Heart left ventricle (tissue), 16 donors: Measurements from ENCODE around the gene CALR. TPM values are rescaled to one million over a fixed set of nuclear protein-coding genes. Genes with fewer than 3 reads are reported as not detected.
"Not testable (repeated sequence)": the region's sequence is repeated elsewhere in the genome, so short reads cannot be mapped to it uniquely, and the experiment has no call there.

Experiments used
- ATAC-seq, 4 donors: fragments of 200-7000 bp; cut with Tn5 transposase; one replicate each; pipeline ENCODE4 v1.9.1; 2020 to 2022; ENCODE audit warnings: moderate library complexity in 4 of 4, mild to moderate bottlenecking in 3 of 4, moderate number of reproducible peaks in 1 of 4
- DNase-seq, 5 donors: peaks; one replicate each; pipeline ENCODE4 v3.0.0-alpha.2; 2020
- H3K27ac ChIP-seq, 12 donors: fragments of 200-600 bp; sonication (generic) in 4 of 12; one replicate each; pipeline versions ENCODE4 v1.5.0 to v1.8.0; 2016 to 2022; ENCODE audit warnings: mild to moderate bottlenecking in 2 of 12
- H3K27me3 ChIP-seq, 9 donors: fragments of 200-600 bp; sonication (generic) in 2 of 9; one replicate each; pipeline versions ENCODE4 v1.5.1 to v1.8.0; 2016 to 2022; ENCODE audit warnings: mild to moderate bottlenecking in 3 of 9
- H3K36me3 ChIP-seq, 9 donors: fragments of 200-600 bp; sonication (generic) in 2 of 9; one replicate each; pipeline versions ENCODE4 v1.5.0 to v1.8.0; 2018 to 2022; ENCODE audit warnings: mild to moderate bottlenecking in 2 of 9
- H3K4me1 ChIP-seq, 12 donors: fragments of 200-600 bp; sonication (generic) in 4 of 12; one replicate each; pipeline versions ENCODE4 v1.5.0 to v1.8.0; 2016 to 2022; ENCODE audit warnings: mild to moderate bottlenecking in 3 of 12
- H3K4me3 ChIP-seq, 12 donors: fragments of 200-600 bp; sonication (generic) in 4 of 12; one replicate each; pipeline versions ENCODE4 v1.5.0 to v1.8.0; 2017 to 2022; ENCODE audit warnings: mild to moderate bottlenecking in 9 of 12, moderate library complexity in 4 of 12
- H3K9me3 ChIP-seq, 12 donors: fragments of 200-600 bp; sonication (generic) in 4 of 12; one replicate each; pipeline versions ENCODE4 v1.5.0 to v1.8.0; 2016 to 2022; ENCODE audit warnings: mild to moderate bottlenecking in 1 of 12
- CTCF ChIP-seq, 12 donors: fragments of 200-600 bp; sonication (generic) in 4 of 12; IDR thresholded peaks; one replicate each; pipeline versions ENCODE4 v1.5.0 to v1.8.0; 2018 to 2022; ENCODE audit warnings: antibody characterized with exemption in 12 of 12, mild to moderate bottlenecking in 5 of 12
- POLR2A ChIP-seq, 2 donors: fragments of 450-650 bp; IDR thresholded peaks; one replicate each; pipeline ENCODE4 v1.6.1; 2017; ENCODE audit warnings: antibody characterized with exemption in 2 of 2, mild to moderate bottlenecking in 2 of 2, moderate library complexity in 2 of 2
- WGBS, 4 donors: extraction: QIAGEN DNeasy Blood & Tissue Kit in 2 of 4; methylation state at CpG; one replicate each; pipeline versions ENCODE4 v1.1.5 to v1.1.7; 2013 to 2018; 5-methylcytosine and 5-hydroxymethylcytosine counted together
- intact Hi-C, 10 donors: fragments of 100-400 bp; cut with DNase I; formaldehyde crosslinking; loops; one replicate each; pipeline versions ENCODE4 v1.11.1 to v1.14.2; 2022
- polyA plus RNA-seq, 2 donors: library from polyadenylated mRNA; stranded (reverse); fragments of 200-250 nt; gene quantifications; one replicate each; pipeline ENCODE4 v1.2.3, GENCODE V29; 2013
- total RNA-seq, 9 donors: library from RNA; depleted of rRNA in 2 of 9; stranded (reverse); fragments of >200 nt in 2 of 9; fragmentation: NEBNext Ultra II Directional in 3 of 9; extraction: Animal tissue kit (Norgen Biotek cat#: 25700) in 3 of 9; gene quantifications; one replicate each; pipeline versions ENCODE4 v1.1.0 to v1.2.4, GENCODE V29; 2016 to 2023
- donor health status: ischemic (EF 13 %, LVEDD 7.1; RV severe dilation, severe dysfunction).
- donor health status: healthy with polysubstance abuse.
- donor health status: DM: no; HTN: yes; CAD: no.
- donor health status: DM: no; HTN: no; CAD: no.
- donor health status: ischemic (EF 25% LVEDD 6.9; RV normal size, moderate dysfunction).
- donor health status: ischemic (EF 25% LVEDD 5.7; RV mildly dilated, moderate dysfunction).
- donor health status: healthy.
- donor health status: DM: yes; HTN: yes; CAD: no.
- donor health status: ischemic (EF 35%, LVEDD 5.7; RV mildly dilated, moderate dysfunction).
- donor health status: nonischemic (EF 11% LVEDD 7.7; RV severe dilation, severe dysfunction).
- donor health status: DM: yes; HTN: yes; CAD: no.
- donor health status: PGD.
- donor health status: ischemic (EF 29% LVEDD 5.4; RV normal size, mild dysfunction).
- donor health status: nonischemic (EF 23%, LVEDD 6.1; RV moderate dilation, normal function).

CALR gene
- total and polyA plus RNA-seq, 11 donors, result 227 to 816 (median 380) TPM

GRCh38 chr19:12957389-12957952, 19.1 kb downstream of the CALR start:
- DNase-seq, result not testable (repeated sequence)
- intact Hi-C loops, result loop anchor here in 1 of 10 donors (10.0 kb wide), 1 partner anchor 63 kb away; the partner anchor contains the start of gene GCDH

GRCh38 chr19:12959481-12959880, 21.1 kb downstream of the CALR start:
- intact Hi-C loops, result loop anchor here in 1 of 10 donors (10.0 kb wide), 1 partner anchor 65 kb away; the partner anchor contains the start of gene GCDH
- TF ChIP-seq POLR2A (IDR thresholded peaks at IDR 0.05) (no peak), CTCF (IDR thresholded peaks at IDR 0.05) (no peak)
- H3K36me3 ChIP-seq, result peaks cover 0 to 9% (median 2%) of the 10 kb centered on the region in 9 donors
- H3K9me3 ChIP-seq, result no peaks in the 10 kb centered on the region
- H3K27ac ChIP-seq, result no peak overlapping the region
- no peak for ATAC-seq
- DNase-seq, result no peak
- no peak overlapping the region for H3K4me3 ChIP-seq
- peaks cover 0 to 26% (median 19%) of the 10 kb centered on the region in 12 donors for H3K4me1 ChIP-seq
- WGBS, 4 donors, result 74 to 78% (median 76%) methylated on average over 6 of the region's 6 CpGs
- no peaks in the 10 kb centered on the region for H3K27me3 ChIP-seq

More at GRCh38 chr19:12957389-12957952, 19.1 kb downstream of the CALR start:
- TF ChIP-seq POLR2A (IDR thresholded peaks at IDR 0.05), result peak in 1 of 2 donors; percentile 5
- peak in 2 of 4 donors; percentile 4 to 8 for ATAC-seq
- peaks cover 0 to 29% (median 20%) of the 10 kb centered on the region in 9 donors for H3K36me3 ChIP-seq
- not testable (repeated sequence) for H3K27me3 ChIP-seq, H3K9me3 ChIP-seq
- peaks cover 0 to 46% (median 38%) of the 10 kb centered on the region in 12 donors for H3K4me1 ChIP-seq
- H3K4me3 ChIP-seq, result peak overlapping the region; percentile 72 to 97 (median 90)
- 28 to 43% (median 31%) methylated on average over 31 of the region's 31 CpGs for WGBS, 4 donors
- H3K27ac ChIP-seq, result peak overlapping the region; percentile 83 to 95 (median 92)

- peak; percentile 75 to 91 (median 84) for DNase-seq
- Histone ChIP-seq H3K9me3 (no peaks in the 10 kb centered on the region), H3K27me3 (no peaks in the 10 kb centered on the region), H3K27ac (peak overlapping the region in 10 of 12 donors; percentile 6 to 73 (median 55)), H3K36me3 (no peaks in the 10 kb centered on the region), H3K4me3 (peak overlapping the region in 11 of 12 donors; percentile 30 to 66 (median 56)), H3K4me1 (peaks cover 0 to 14% (median 5%) of the 10 kb centered on the region in 12 donors)
- TF ChIP-seq CTCF (IDR thresholded peaks at IDR 0.05), result peak; percentile 76 to 96 (median 89)
- TF ChIP-seq POLR2A (IDR thresholded peaks at IDR 0.05), result peak in 1 of 2 donors; percentile 41
- WGBS, 4 donors, result 1 to 2% (median 1%) methylated on average over 17 to 34 of the region's 34 CpGs
- intact Hi-C loops, result loop anchor here in 5 of 10 donors (2.0 to 10.0 kb wide), 3 partner anchors 78 to 187 kb away; partner anchors contain the start of genes KLF1 (in 5 of the 5), DNASE2 (in 4 of the 5), IER2 (in 1 of the 5) and STX10 (in 1 of the 5)
- ATAC-seq, result peak; percentile 68 to 91 (median 88)
Measured at GRCh38 chr19:12965017-12965811, 26.8 kb downstream of the CALR start.

- H3K4me3 ChIP-seq, result peak overlapping the region in 7 of 12 donors; percentile 47 to 66 (median 56)
- intact Hi-C loops, result loop anchor here in 5 of 10 donors (2.0 to 10.0 kb wide), 3 partner anchors 79 to 187 kb away; partner anchors contain the start of genes KLF1 (in 5 of the 5), DNASE2 (in 4 of the 5), IER2 (in 1 of the 5) and STX10 (in 1 of the 5)
- 49 to 56% (median 53%) methylated on average over 8 of the region's 8 CpGs for WGBS, 4 donors
Measured at GRCh38 chr19:12965812-12966135, 27.4 kb downstream of the CALR start.

More at GRCh38 chr19:12965812-12966135, 27.4 kb downstream of the CALR start:
- no peak for ATAC-seq
- Histone ChIP-seq H3K27me3 (no peaks in the 10 kb centered on the region), H3K9me3 (no peaks in the 10 kb centered on the region), H3K36me3 (no peaks in the 10 kb centered on the region), H3K27ac (peak overlapping the region in 7 of 12 donors; percentile 51 to 73 (median 63)), H3K4me1 (peaks cover 0 to 20% (median 5%) of the 10 kb centered on the region in 12 donors)
- no peak for DNase-seq
- TF ChIP-seq CTCF (IDR thresholded peaks at IDR 0.05) (no peak), POLR2A (IDR thresholded peaks at IDR 0.05) (no peak)
